AG04449 (cell line): ENCODE measurements around the gene FAM227B.

Experiments
- CTCF ChIA-PET: fragments of 350-600 bp; formaldehyde crosslinking; extraction: SDS; loops from one replicate; lab custom pipeline; 2021; ENCODE audit warnings: antibody characterized with exemption; lab: Yijun Ruan, JAX
- POLR2A ChIA-PET: fragments of 400-600, 350-600 bp; formaldehyde crosslinking; extraction: SDS; loops from one replicate; lab custom pipeline; 2020; ENCODE audit warnings: antibody characterized with exemption, inconsistent platforms; lab: Yijun Ruan, JAX
- DNase-seq: peaks from one replicate; pipeline ENCODE4 v3.0.0-alpha.2; 2010; ENCODE audit warnings: low read depth, low spot score
- H3K4me3 ChIP-seq: 2 replicates; pipeline ENCODE4 v1.5.1; 2011; ENCODE audit warnings: low read depth, mild to moderate bottlenecking, control low read depth, low read length
- CTCF ChIP-seq: IDR thresholded peaks from one replicate; pipeline ENCODE4 v1.5.1; 2011; ENCODE audit warnings: mild to moderate bottlenecking, moderate library complexity, low read length, control low read depth, inconsistent platforms; ENCODE audit not compliant: insufficient read depth; ENCODE audit errors: missing control alignments

The FAM227B gene

GRCh38 chr15:49650676-49651075 lies 30.1 kb upstream of the FAM227B start:
- ChIA-PET POLR2A (no interaction called here), CTCF (no interaction called here)
- H3K4me3 ChIP-seq, result no peak overlapping the region
- no peak for DNase-seq
- TF ChIP-seq CTCF, result no peak

- ChIA-PET CTCF (no interaction called here), POLR2A (no interaction called here)
- H3K4me3 ChIP-seq, result no peak overlapping the region
- no peak for TF ChIP-seq CTCF
- no peak for DNase-seq
These were observed 29.4 kb upstream of the FAM227B start for GRCh38 chr15:49649987-49650386.

- POLR2A ChIA-PET, result no interaction called here
- H3K4me3 ChIP-seq, result no peak overlapping the region
- no peak for DNase-seq
- no peak for TF ChIP-seq CTCF
- CTCF ChIA-PET, result no interaction called here
These were observed 26.3 kb upstream of the FAM227B start for GRCh38 chr15:49646891-49647290.

- DNase-seq, result peak; percentile 57
- POLR2A ChIA-PET, result no interaction called here
- no peak for TF ChIP-seq CTCF
- H3K4me3 ChIP-seq, result no peak overlapping the region
- CTCF ChIA-PET, result interaction anchor here (1.1 kb wide), 1 partner anchor 18 kb away, joined by 4 read pairs; no protein-coding TSS in a partner anchor
These were observed 25.3 kb upstream of the FAM227B start for GRCh38 chr15:49645941-49646340.

GRCh38 chr15:49645277-49645676 lies 24.7 kb upstream of the FAM227B start:
- DNase-seq, result no peak
- no peak overlapping the region for H3K4me3 ChIP-seq
- ChIA-PET POLR2A (no interaction called here), CTCF (interaction anchor here (1.1 kb wide), 1 partner anchor 17 kb away, joined by 4 read pairs; no protein-coding TSS in a partner anchor)
- no peak for TF ChIP-seq CTCF

- CTCF ChIA-PET, result interaction anchor here (0.9 kb wide), 1 partner anchor 21 kb away, joined by 4 read pairs; no protein-coding TSS in a partner anchor
- no peak for TF ChIP-seq CTCF
- POLR2A ChIA-PET, result no interaction called here
- DNase-seq, result no peak
- H3K4me3 ChIP-seq, result no peak overlapping the region
These were observed 23.8 kb upstream of the FAM227B start for GRCh38 chr15:49644364-49644794.
